VCaP (cell line): ENCODE data around the gene ACP1.

Experiments used
- H3K27ac ChIP-seq: fragments of 450-650 bp; 2 replicates; pipeline ENCODE4 v1.5.1; 2017
- CTCF ChIP-seq: fragments of 450-650 bp; conservative IDR thresholded peaks from 2 replicates; pipeline ENCODE4 v1.5.1; 2017; ENCODE audit warnings: mild to moderate bottlenecking, moderate library complexity

Gene ACP1

GRCh38 chr2:295090-295489, 30.3 kb downstream of the ACP1 start:
- no peak for TF ChIP-seq CTCF
- H3K27ac ChIP-seq: no peak overlapping the region

GRCh38 chr2:296354-296753, 31.6 kb downstream of the ACP1 start:
- no peak for TF ChIP-seq CTCF
- H3K27ac ChIP-seq: no peak overlapping the region

DNA sequence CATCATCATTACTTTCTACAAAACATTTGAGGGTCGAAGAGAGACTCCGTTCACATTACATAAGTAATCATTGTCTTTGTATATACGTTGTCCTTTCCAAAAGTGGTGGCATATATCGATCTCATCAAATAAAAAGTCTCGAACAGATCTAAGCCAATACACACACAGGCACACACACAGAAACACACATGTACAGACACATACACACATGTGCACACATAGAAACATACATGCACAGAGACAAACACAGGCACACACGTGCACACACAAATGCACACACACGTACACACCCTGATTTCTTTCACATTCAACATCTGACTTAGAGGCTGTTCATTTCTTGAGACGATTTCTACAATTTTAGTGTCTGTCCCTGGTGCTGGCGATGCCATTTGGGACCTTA, 40.6 kb downstream of the ACP1 start:
- no peak for TF ChIP-seq CTCF
- H3K27ac ChIP-seq: no peak overlapping the region

GRCh38 chr2:309148-309953, 44.6 kb downstream of the ACP1 start:
- no peak overlapping the region for H3K27ac ChIP-seq

DNA sequence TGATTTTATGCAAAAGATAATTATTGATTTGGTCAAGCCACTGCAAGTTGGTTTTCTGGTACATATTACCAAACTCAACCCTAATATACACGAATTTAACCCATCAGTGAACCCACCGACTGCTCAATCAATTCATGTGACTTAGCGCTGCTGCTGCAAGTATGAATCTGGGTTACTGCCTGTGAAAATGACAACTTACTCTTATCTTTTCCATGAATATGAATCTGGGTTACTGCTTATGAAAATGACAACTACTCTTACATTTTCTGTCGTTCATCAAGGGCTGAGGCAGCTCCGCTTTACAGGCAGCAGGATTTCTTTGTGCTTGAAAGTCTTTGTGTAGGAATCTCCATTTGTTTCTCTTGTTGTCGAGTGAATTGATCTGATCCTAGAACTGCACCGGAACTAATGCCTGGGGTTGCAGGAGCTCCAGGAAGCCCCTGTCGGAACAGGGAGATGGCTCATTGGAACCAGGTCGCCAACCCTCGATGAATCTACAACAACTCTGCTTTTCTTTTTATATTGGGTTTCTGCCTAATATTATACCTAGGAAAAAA, 45.3 kb downstream of the ACP1 start:
- no peak overlapping the region for H3K27ac ChIP-seq

More at GRCh38 chr2:309148-309953, 44.6 kb downstream of the ACP1 start:
- no peak for TF ChIP-seq CTCF

GRCh38 chr2:310994-311393, 46.2 kb downstream of the ACP1 start:
- no peak overlapping the region for H3K27ac ChIP-seq
- TF ChIP-seq CTCF: no peak

More for the DNA sequence above, 45.3 kb downstream of the ACP1 start:
- no peak for TF ChIP-seq CTCF

GRCh38 chr2:313991-314390, 49.2 kb downstream of the ACP1 start:
- TF ChIP-seq CTCF: no peak

More at GRCh38 chr2:313991-314390, 49.2 kb downstream of the ACP1 start:
- H3K27ac ChIP-seq: no peak overlapping the region
